ENCODE data around the gene DEUP1. TPM values are rescaled to one million over a fixed set of nuclear protein-coding genes. Genes with fewer than 3 reads are reported as not detected.

DEUP1 gene
- total and polyA plus RNA-seq, 2 experiments from 2014 or later = not detected

DNA sequence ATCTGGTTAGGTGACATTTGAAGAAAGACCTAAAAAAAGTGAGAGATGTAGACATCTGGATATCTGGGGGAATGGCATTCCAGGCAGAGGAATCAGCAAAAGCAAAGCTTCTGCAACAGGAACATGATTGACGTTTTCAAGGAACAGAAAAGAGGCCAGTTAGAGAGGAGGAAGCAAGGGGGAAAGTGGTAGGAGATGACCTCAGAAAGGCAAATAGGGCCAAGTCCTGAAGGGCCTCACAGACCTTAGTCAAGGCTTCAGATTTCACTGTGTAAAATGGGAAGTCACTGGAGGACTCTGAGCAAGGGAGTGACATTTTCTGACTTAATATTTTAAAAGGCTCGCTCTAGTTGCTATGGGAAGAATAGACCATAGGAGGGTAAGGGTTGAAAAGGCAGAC is 9.7 kb downstream of the DEUP1 start:
- in situ Hi-C loops (cut with MboI) = no loop called here
- no peaks in the 10 kb centered on the region for H3K36me3 ChIP-seq (ENCODE audit: low read depth)
- H3K79me2 ChIP-seq (ENCODE audit: insufficient read depth) = no peaks in the 10 kb centered on the region
- DNase-seq = no peak
- H3K9me2 ChIP-seq (ENCODE audit: insufficient read depth) = no peaks in the 10 kb centered on the region
- no peak overlapping the region for H2AFZ ChIP-seq
- no peaks in the 10 kb centered on the region; the same call in 1 of the 2 replicates for H4K20me1 ChIP-seq (ENCODE audit: insufficient read depth)
- no peaks in the 10 kb centered on the region for H3F3A ChIP-seq (ENCODE audit: insufficient read depth)
- H3K4me3 ChIP-seq = no peak overlapping the region
- no peaks in the 10 kb centered on the region for H3K9me3 ChIP-seq (ENCODE audit: low read depth)
- no peak overlapping the region for H3K27ac ChIP-seq
- H3K27me3 ChIP-seq (replicated peaks; ENCODE audit: insufficient read depth) = no peaks in the 10 kb centered on the region
- no peak overlapping the region for H3K4me2 ChIP-seq (ENCODE audit: unreplicated experiment)
- no peaks in the 10 kb centered on the region for H3K4me1 ChIP-seq (ENCODE audit: insufficient read depth)
- no peak overlapping the region for H3K9ac ChIP-seq
- TF ChIP-seq EZH2 (IDR thresholded peaks at IDR 0.05; ENCODE audit: insufficient read depth, poor library complexity, severe bottlenecking) = no peak
- no peak for TF ChIP-seq EZH2phosphoT487 (IDR thresholded peaks at IDR 0.05; ENCODE audit: insufficient read depth, low read depth)
- 39% methylated on average over 2 of the region's 2 CpGs for WGBS, 2 experiments (ENCODE audit: low coverage in 1 of 2, low lambda C conversion rate in 2 of 2, missing lambda C conversion rate in 2 of 2)

DNA sequence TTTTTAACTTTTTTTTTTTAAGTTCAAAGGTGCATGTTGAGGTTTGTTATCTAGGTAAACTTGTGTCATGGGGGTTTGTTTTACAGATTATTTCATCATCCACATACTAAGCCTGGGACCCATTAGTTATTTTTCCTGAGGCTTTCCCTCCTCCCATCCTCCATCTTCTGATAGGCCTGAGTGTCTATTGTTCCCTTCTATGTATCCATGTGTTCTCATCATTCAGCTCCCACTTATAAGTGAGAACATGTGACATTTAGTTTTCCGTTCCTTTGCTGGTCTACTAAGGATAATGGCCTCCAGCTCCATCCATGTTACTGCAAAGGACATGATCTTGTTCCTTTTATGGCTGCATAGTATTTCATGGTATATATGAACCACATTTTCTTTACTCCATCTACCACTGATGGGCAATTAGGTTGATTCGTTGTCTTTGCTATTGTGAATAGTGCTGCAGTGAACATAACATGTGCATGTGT is 14.4 kb downstream of the DEUP1 start:
- Histone ChIP-seq H3K27me3 (replicated peaks; ENCODE audit: insufficient read depth) (no peaks in the 10 kb centered on the region), H3K4me2 (ENCODE audit: unreplicated experiment) (no peak overlapping the region), H3K4me1 (ENCODE audit: insufficient read depth) (no peaks in the 10 kb centered on the region), H3K27ac (no peak overlapping the region), H3K9ac (no peak overlapping the region), H3K9me2 (ENCODE audit: insufficient read depth) (no peaks in the 10 kb centered on the region), H3F3A (ENCODE audit: insufficient read depth) (no peaks in the 10 kb centered on the region), H3K9me3 (ENCODE audit: low read depth) (no peaks in the 10 kb centered on the region), H2AFZ (no peak overlapping the region), H4K20me1 (ENCODE audit: insufficient read depth) (no peaks in the 10 kb centered on the region; the same call in 1 of the 2 replicates), H3K4me3 (no peak overlapping the region), H3K36me3 (ENCODE audit: low read depth) (no peaks in the 10 kb centered on the region), H3K79me2 (ENCODE audit: insufficient read depth) (no peaks in the 10 kb centered on the region)
- in situ Hi-C loops (cut with MboI) = no loop called here
- WGBS, 2 experiments (ENCODE audit: low coverage in 1 of 2, low lambda C conversion rate in 2 of 2, missing lambda C conversion rate in 2 of 2) = 28% methylated on average over 2 of the region's 2 CpGs
- no peak for DNase-seq
- TF ChIP-seq EZH2phosphoT487 (IDR thresholded peaks at IDR 0.05; ENCODE audit: insufficient read depth, low read depth) (no peak), EZH2 (IDR thresholded peaks at IDR 0.05; ENCODE audit: insufficient read depth, poor library complexity, severe bottlenecking) (no peak)

DNA sequence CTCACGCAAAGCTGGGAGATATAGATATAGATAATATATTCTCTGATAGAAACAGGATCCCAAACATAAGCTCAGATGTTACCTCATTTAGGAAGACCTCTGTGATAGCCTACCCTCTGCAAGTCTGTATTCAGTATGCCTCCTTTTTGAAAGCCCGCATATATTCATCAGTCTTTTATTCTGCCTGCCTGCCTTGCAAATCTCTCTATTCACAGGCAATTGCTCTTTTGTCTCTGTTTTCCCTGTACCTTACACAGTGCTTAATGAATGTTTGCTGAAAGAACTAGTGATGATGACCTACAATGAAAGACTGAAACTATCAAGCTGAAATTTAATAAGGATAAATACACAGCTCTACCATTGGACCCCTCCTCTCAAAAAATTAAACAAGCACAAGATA is 18.4 kb downstream of the DEUP1 start:
- Histone ChIP-seq H3K27me3 (replicated peaks; ENCODE audit: insufficient read depth) (no peaks in the 10 kb centered on the region), H3K4me1 (ENCODE audit: insufficient read depth) (no peaks in the 10 kb centered on the region), H3K79me2 (ENCODE audit: insufficient read depth) (no peaks in the 10 kb centered on the region), H3K27ac (no peak overlapping the region), H3K9me2 (ENCODE audit: insufficient read depth) (no peaks in the 10 kb centered on the region), H3K4me3 (no peak overlapping the region), H3F3A (ENCODE audit: insufficient read depth) (no peaks in the 10 kb centered on the region), H3K4me2 (ENCODE audit: unreplicated experiment) (no peak overlapping the region), H3K36me3 (ENCODE audit: low read depth) (no peaks in the 10 kb centered on the region), H2AFZ (no peak overlapping the region), H3K9me3 (ENCODE audit: low read depth) (no peaks in the 10 kb centered on the region), H4K20me1 (ENCODE audit: insufficient read depth) (no peaks in the 10 kb centered on the region), H3K9ac (no peak overlapping the region)
- TF ChIP-seq EZH2phosphoT487 (IDR thresholded peaks at IDR 0.05; ENCODE audit: insufficient read depth, low read depth) (no peak), EZH2 (IDR thresholded peaks at IDR 0.05; ENCODE audit: insufficient read depth, poor library complexity, severe bottlenecking) (no peak)
- no peak for DNase-seq
- WGBS, 2 experiments (ENCODE audit: low coverage in 1 of 2, low lambda C conversion rate in 2 of 2, missing lambda C conversion rate in 2 of 2) = 67 to 77% methylated on average over 2 of the region's 2 CpGs
- in situ Hi-C loops (cut with MboI) = no loop called here

GRCh38 chr11:93350835-93351234 is 20.3 kb downstream of the DEUP1 start:
- Histone ChIP-seq H3K79me2 (ENCODE audit: insufficient read depth) (no peaks in the 10 kb centered on the region), H2AFZ (no peak overlapping the region), H3K27me3 (replicated peaks; ENCODE audit: insufficient read depth) (no peaks in the 10 kb centered on the region), H3F3A (ENCODE audit: insufficient read depth) (no peaks in the 10 kb centered on the region), H3K4me1 (ENCODE audit: insufficient read depth) (no peaks in the 10 kb centered on the region), H3K9me2 (ENCODE audit: insufficient read depth) (no peaks in the 10 kb centered on the region), H3K9ac (no peak overlapping the region), H3K4me3 (no peak overlapping the region), H3K9me3 (ENCODE audit: low read depth) (no peaks in the 10 kb centered on the region), H3K36me3 (ENCODE audit: low read depth) (no peaks in the 10 kb centered on the region), H3K27ac (no peak overlapping the region), H4K20me1 (ENCODE audit: insufficient read depth) (no peaks in the 10 kb centered on the region), H3K4me2 (ENCODE audit: unreplicated experiment) (no peak overlapping the region)
- DNase-seq = no peak
- in situ Hi-C loops (cut with MboI) = no loop called here
- 56 to 65% methylated on average over 6 of the region's 6 CpGs for WGBS, 2 experiments (ENCODE audit: low coverage in 1 of 2, low lambda C conversion rate in 2 of 2, missing lambda C conversion rate in 2 of 2)
- no peak for TF ChIP-seq EZH2 (IDR thresholded peaks at IDR 0.05; ENCODE audit: insufficient read depth, poor library complexity, severe bottlenecking)
- TF ChIP-seq EZH2phosphoT487 (IDR thresholded peaks at IDR 0.05; ENCODE audit: insufficient read depth, low read depth) = no peak

DNA sequence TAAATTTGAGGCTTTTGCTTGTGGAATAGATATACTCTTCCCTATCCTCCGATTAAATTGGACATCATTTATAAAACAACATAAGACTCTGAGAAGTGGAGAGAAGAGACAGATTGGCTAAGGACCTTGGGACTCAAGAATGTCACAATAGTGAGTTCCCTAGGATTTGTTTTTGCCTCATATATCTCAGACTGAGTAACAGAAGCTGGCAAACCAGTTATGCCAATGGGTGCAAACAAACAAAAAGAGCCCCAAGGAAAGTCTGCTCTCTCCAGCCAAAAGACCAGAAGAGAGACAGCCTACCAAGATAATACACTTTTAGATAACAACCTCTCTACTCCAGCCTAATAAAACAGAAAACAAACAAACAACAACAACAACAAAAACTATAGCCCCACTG is 28.9 kb downstream of the DEUP1 start:
- TF ChIP-seq EZH2phosphoT487 (IDR thresholded peaks at IDR 0.05; ENCODE audit: insufficient read depth, low read depth) (no peak), EZH2 (IDR thresholded peaks at IDR 0.05; ENCODE audit: insufficient read depth, poor library complexity, severe bottlenecking) (no peak)
- H2AFZ ChIP-seq = no peak overlapping the region
- H3K4me2 ChIP-seq (ENCODE audit: unreplicated experiment) = no peak overlapping the region
- no peaks in the 10 kb centered on the region for H3K9me2 ChIP-seq (ENCODE audit: insufficient read depth)
- in situ Hi-C loops (cut with MboI) = no loop called here
- H3K4me3 ChIP-seq = no peak overlapping the region
- no peaks in the 10 kb centered on the region for H3F3A ChIP-seq (ENCODE audit: insufficient read depth)
- H3K27me3 ChIP-seq (replicated peaks; ENCODE audit: insufficient read depth) = no peaks in the 10 kb centered on the region
- no peak overlapping the region for H3K27ac ChIP-seq
- DNase-seq = no peak
- no peaks in the 10 kb centered on the region for H3K36me3 ChIP-seq (ENCODE audit: low read depth)
- no peaks in the 10 kb centered on the region for H3K79me2 ChIP-seq (ENCODE audit: insufficient read depth)
- no peaks in the 10 kb centered on the region for H3K9me3 ChIP-seq (ENCODE audit: low read depth)
- H4K20me1 ChIP-seq (ENCODE audit: insufficient read depth) = no peaks in the 10 kb centered on the region
- no peak overlapping the region for H3K9ac ChIP-seq
- 30 to 36% methylated on average over 1 of the region's 1 CpG for WGBS, 2 experiments (ENCODE audit: low coverage in 1 of 2, low lambda C conversion rate in 2 of 2, missing lambda C conversion rate in 2 of 2)
- no peaks in the 10 kb centered on the region for H3K4me1 ChIP-seq (ENCODE audit: insufficient read depth)
